Activated effector memory CD4-positive, alpha-beta T cell treated with Interleukin-2 at 50 U/mL for 16 hours (primary cell): Measurements from ENCODE around the gene SYNM.
"Not testable (repeated sequence)": the region's sequence is repeated elsewhere in the genome, so short reads cannot be mapped to it uniquely, and the experiment has no call there.

Experiments
- DNase-seq: peaks from one replicate; pipeline ENCODE4 v3.0.0-alpha.2; 2020

The SYNM gene

DNA sequence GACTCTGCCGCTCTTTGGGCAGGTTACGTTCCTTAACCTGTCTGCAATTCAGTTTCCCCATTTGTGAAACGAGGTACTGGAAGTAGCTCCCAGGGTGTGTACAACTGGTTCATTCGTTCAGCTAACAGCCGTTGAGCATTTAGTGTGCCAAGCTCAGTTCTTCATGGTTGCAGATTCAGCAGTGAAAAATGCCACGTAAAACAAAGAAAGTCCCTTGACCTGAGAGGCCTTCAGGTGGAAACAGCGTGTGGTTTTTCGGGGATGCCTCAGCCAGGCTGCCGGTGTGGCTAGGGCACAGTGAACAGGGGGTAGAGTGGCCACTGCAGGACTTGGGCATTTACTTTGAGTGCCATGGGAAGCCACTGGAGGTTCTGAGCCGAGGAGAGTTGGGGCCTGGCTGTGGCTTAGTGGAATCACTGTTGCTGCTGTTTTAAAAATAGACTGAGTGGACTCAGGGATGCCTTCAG, 4.7 kb downstream of the SYNM start:
- DNase-seq, result no peak

DNA sequence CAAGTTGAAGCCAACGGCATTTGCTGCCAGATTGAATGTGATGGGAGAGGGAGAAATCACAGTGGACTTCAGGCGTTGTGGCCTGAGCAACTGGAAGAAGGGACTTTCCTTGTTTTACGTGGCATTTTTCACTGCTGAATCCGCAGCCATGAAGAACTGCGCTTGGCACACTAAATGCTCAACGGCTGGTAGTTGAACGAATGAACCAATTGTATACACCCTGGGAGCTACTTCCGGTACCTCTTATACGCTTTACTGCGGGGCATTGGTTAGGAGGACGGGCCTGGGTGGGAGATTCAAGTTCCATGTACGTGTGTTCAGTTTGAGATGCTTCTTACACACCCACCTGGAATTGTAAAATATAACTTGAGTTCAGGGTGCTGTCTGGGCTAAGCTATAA, 5.2 kb downstream of the SYNM start:
- DNase-seq, result no peak

DNA sequence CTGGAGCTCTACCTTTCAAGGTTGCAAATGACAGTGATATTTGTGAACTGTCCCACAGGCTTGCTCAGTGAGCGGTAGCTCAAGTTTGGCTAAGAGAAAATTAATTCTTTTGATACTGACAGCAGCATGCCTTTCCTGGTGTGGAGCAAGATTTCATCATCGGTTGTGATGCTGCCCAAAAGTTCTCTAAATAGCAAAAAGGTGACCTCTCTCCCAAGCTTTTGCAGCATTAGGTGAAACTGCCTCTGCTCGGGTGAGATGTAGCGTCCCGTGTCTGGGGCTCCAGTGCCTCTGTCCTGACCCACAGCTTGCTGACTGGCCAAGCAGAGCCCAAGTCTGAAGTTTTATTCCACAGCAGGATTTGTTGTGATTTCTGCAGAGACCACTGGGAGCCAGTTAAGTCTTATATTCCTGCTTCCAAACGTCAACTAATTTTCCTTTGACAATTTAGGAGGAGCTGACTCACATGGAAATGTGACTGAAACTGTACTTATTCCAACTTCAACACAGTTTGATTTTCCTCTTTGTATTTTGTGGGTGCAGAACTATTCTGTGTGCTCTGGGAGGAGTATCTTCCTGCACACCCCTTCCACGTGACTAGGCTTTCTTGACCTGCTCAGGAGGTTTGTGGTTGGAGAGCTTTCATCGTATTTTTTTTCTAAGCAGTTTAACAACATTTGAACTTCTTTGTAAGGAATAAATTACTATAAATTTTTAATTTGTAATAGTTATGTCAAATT, 5.9 kb downstream of the SYNM start:
- DNase-seq, result no peak

DNA sequence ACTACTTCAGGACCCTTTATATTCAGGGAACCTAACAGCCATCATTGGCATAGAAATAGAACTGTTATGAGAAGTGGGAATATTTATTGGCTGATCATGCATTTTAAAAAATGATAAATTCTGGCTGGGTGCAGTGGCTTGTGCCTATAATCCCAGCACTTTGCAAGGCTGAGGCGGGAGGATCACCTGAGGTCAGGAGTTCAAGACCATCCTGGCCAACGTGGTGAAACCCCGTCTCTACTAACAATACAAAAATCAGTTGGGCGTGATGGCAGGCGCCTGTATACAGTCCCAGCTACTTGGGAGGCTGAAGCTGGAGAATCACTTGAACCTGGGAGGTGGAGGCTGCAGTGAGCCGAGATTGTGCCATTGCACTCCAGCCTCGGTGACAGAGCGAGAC, 6.8 kb downstream of the SYNM start:
- DNase-seq, result not testable (repeated sequence)

DNA sequence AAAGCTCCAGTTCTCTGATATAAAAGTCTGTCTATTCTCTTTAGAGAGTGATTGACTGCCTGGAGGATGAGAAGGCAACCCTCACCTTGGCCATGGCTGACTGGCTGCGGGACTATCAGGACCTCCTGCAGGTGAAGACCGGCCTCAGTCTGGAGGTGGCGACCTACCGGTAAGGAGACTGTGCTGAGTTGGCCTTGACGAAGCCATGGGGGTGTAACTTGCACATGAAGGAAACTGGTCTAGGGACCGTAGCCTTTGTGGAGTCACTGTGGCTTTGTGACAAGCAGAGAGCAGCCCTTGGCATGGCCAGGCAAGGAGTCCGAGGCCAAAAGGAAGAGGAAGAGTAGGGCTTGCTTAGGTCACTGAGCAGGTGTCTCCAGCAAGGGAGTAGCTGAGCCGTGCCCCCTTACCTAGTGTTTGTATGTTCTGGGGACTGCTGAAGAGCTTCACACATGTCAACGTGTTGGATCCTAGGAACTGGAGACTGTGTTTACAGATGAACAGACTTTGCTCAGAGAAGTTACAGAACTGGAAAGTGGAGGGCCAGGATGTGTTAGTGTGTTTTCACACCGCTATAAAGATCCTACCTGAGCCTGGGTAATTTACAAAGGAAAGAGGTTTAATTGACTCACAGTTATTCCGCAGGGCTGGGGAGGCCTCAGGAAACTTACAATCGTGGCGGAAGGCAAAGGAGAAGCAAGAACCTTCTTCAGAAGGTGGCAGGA, 8.8 kb downstream of the SYNM start:
- no peak for DNase-seq

DNA sequence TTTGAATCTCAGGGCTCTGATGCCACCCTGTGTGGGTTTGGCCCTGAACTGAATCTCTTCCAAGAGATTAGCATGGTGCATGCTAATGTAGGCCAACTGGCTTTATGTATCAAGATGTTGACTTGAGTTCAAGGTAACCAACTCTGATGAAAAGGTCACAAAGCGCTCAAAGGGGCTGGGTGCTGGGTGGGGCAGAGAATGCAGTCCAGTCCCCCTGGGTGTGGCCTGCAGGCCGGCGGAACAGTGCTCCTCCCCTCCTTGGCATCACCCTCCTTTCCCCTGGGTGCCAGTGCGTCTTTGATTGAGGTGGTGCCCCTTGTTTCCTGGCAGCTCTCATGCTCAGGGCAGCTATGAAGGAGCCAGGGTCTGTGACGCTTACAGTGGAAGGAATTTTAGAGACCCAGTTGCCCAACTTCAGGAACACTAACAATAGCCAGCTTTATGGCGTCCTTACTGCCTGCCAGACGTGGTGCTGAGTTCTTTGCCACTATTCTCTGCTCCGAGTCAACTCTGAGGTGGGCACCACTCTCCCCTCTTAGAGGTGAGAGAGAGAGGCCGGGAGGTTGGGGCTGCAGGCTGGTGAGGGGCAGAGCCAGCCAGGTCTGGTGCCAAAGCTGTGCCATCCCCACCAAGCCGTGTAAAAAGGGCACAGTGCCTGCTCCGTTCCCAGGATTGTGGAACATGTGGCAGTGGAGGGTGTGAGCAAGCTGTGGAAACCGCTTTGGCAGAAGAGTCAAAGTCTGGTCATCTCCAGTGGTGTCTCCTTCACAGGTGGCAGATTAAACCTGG, 9.8 kb downstream of the SYNM start:
- DNase-seq, result no peak

DNA sequence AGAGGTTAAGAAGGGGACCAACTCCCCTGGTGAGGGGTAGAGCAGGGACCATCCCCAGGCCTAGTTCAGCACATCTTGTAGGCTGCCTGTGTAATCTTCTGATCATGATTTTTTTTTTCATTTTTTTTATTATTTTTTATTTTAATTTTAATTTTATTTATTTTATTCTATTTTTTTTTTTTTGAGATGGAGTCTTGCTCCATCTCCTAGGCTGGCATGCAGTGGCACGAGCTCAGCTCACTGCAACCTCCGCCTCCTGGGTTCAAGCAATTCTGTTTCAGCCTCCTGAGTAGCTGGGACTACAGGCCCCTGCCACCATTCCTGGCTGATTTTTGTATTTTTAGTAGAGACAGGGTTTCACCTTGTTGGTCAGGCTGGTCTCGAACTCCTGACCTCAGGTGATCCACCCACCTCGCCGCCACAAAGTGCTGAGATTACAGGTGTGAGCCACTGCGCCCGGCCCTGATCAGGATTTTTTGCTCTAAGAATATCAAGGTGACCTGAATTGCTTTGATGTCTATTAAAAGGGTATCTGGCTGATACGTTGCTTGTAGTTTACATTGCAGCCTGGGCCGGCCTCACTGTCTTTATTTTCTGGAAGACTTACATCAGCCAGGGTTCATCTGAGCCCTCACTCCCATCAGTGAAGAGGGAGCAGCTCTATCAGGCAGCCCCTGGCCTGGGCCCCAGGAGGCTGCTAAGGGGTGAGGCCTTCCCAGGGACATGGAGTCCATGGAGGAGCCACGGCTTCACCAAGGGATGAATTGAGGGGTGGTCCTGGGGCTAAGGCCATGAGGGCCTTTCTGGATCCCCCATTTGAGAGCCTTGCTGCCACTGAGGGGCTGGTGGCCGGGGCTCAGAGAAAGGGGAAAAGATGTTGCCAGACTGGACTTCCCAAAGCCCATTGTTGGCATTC, 10.7 kb downstream of the SYNM start:
- no peak for DNase-seq

DNA sequence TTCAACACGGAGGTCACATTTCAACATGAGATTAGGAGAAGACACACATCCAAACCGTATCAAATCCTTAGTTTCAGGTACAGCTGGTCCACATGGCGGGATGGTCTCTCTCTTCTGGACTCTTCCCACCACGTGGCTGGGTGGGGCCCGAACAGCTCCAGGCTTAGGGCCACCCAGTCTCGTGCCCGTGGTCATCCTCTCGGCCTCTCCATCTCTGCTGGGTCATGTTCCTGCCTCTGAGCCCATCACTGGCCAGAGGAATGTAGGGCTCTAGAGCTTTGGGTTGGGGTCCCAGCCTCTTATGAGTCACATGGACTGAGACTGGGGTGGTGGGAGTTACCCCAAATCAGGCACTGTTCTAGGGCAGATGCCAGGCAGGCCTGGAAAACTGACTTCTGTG, 12.2 kb downstream of the SYNM start:
- no peak for DNase-seq

DNA sequence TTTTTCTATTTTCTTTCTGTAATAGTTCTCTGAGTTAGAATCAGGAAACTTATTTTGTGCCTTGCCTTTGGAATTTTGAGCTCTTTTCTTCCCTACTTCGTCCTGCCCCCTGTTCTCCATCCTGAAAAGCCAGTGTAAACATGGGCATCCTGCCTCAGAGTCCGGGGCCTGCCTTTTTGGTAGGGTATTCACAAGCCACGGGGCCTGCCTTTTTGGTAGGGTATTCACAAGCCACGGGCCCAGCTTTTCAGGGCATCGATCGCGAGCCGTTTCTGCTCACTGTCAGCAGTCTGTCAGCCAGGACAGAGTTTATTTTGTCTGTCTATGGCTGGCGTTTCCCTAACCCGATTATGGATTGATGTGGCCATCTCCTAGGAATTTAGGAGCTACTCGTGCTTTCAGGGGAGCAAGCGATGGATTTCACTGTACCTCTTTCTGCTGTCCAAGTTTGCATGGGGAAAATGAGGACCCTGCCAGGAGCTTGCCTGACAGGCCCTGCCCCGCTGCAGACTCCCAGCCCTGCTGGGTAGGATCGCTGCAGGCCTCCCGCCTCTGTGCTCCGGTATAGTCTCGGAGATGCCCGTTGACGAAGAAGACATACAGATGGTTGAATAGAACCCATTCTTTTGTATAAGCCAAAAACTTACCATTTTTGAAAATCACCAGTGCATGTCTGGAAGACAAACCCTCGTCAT, 12.8 kb downstream of the SYNM start:
- no peak for DNase-seq

DNA sequence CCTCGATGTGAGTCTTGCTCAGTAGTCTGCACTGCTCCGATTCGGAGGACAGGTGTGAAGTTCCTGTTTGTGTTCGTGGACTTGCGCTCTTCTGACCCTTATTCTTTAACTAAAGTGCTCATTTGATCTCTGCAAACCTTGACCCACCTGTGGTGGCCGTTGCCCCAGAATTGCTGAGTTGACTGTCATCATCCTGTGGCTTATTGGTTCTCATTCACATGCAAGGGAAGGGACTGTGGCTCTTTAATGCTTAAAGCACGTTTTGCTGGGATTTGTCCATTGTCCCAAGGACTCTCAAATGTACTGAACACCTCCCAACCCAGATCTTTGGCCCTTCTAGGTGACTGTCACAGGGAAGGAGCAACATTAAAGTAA, 13.4 kb downstream of the SYNM start:
- no peak for DNase-seq

DNA sequence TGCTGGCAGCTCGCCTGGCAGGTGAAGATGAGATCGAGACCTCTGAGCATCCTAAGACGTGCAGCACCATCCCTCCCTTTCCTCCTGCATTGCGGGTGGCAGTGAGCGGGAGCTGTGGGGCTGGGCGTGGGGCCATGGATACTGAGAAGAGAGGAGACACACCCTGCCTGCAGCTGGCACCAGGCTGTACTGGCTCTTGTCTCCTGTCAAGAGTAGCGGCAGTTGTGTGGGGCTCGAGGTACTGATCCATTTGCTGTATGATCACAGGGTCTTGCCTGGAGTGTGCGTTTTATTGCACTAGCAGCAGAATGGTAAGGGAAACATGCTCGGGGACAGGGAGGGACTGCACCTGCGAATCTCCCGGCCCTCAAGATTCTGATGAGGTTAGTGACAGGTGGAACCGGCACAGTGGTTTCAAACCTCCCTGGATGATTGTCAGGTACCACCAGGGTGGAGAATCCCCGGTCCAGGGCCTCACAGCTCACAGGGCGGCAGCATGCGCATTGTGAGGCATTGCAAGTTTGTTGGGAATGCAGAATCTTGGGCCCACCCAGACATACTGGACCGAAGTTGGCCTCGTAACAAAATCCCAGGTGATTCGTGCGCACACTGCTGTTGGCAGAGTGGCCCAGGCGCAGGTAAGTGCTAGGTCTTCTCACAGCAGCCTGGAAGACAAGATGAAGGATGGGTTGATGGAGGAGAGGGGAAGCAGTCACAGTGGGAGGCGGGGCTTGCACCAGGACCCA, 14.1 kb downstream of the SYNM start:
- DNase-seq, result no peak

DNA sequence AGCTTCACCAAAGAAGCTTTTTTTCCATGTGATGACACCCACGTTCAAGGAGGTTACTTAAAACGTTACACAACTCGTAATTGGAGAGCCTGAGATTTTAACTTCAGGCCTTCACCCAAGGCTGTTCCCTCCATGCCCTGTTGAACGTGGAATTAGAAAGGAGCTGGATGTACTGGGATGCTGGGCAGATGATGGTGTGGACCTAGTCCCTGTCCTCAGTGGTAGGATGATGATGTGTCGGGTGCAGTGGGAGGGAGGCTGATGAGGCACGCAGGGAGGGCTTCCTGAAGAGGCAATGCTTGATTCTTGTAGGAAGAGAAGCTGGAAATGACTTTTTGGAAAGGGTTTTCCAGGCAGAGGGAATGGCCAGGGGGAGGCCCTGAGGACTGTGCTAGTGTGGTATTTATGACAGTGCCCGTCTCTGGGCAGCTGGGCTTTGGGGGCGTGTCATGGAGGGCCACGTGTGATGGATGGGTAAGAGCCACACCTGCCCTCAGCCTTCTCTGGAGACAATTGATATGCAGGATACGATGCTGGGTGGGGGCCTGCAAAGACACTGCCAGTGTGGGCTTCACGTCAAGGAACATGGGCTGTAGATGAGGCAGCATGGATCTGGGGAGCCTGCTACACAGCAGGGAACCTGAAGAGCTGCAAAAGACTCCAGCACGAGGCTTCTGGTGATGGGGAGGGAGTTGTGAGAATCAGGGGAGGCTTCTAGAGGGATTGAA, 15.3 kb downstream of the SYNM start:
- DNase-seq, result no peak

DNA sequence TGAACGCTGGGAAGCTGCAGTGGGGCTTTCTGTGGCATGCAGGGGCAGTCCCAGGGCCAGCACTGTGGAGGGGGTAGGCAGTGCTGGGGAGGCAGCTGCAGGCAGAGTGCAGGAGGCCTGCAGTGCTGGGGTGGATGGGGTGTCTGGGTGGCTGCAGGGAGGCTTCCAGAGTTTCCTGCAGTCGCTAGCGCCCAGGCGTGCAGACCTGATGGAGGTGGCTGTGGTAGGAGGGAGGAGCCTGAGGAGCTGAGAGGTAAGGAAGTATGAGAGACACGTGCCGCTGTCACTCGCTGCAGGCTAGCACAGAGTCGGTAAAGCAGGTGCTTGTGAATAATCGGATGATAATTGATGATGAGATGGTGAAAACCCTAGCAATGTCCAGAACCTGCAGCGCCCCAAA, 16.3 kb downstream of the SYNM start:
- DNase-seq, result no peak

DNA sequence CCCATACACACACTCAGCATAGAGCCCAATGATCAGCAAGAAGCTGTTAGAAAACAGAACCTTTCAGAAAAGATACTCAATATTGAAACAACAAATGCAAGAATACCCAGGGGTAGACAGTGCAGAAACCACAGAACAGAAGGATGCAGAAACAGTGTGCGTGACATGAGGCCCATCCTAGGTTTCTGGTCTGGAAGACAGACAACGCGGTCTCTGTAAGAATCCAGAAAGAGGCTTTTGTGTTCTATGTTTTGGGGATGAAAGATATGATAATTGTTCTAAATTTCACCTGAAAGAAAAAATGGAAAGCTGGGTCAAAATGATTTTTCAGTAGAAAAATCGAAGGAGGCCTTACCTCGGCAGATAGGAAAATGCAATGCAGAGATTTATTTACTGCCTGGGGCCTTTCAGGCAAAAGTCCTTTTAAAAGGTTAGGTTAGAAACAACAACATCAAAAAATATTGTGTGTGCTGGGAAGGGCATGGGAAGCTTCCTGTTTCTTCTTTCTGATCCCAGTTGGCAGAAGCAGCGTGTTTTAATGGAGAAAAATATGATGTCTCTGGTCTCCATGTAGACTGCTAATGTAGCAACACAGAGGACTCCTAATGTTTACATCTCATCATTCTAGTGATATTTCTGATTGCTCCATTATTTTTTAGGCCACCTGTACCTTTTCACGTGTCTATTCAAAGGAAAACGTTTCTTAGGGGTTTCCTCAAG, 17.0 kb downstream of the SYNM start:
- no peak for DNase-seq

DNA sequence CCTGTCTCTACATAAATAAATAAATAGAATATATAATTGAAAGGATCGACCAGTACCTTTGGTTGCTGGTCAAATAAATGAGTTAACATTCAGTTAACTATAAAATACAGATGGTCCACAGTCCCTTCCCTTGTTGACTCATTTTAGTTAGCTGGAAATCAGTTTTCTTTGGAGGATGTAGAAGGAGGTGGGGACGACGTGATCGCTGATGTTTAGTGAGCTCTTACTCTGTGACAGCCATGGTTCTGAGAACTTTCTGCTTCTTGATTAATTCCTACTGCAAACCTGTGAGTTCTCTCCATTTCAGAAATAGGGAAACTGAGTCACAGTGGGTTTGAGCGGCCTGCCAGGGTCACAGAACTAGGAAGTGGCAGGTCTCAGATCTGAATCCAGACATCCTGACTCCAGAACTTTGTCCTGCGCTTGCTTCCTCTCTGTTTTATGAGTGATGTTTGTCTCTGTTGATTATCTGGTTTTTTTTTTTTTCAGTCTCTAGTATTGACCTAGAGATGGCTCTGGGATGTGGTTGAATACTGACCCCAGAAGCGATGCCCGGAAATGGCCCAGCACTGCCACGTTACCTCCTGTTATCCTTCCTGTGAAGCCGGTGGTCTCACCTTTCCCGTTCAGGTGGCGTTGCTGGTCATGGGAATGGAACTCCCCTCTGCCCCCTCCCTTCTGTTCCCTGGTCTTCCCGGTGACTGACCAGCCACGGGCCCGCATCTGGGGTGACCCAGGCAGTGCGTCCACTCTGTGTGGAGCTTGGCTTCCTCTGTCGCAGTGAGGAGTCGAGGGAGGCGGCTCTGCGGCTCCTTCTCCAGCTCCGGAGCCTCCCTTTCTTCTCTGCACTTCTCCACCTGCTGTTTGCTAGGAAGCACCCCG, 18.2 kb downstream of the SYNM start:
- DNase-seq, result no peak

DNA sequence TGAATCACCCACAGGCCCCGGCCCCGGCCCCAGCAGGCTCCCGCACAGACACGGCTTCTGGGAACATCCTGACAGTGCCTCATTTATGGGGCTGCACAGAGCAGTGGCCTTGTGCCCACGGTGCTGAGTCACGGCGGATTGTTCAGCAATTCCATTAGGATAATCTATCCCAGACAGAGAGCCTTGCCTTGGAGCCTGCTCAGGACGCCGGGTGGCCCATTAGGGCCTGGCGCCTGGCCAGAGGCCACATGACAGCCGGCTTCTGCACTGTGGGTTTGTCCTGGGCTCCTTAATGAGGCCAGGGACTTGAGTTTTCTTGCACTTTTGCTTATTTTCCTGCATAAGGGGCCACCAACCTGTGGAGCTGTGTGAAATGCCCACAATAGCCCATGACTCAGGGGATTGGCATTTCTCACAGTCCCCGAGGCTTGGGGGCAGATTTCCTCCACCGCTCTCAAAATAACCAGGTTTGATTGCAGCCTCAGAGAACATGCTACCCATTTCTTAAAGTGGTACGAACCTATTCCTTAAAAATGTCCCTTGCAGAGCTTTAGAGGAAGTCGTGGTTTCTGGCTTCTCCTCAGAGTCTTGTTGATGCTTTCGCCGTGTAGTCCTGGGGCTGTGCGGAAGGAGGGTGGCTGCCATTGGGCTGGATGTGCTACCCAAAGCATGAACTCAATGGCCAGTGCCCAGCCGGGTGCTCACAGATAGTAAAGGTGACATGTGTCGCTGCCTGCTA, 19.0 kb downstream of the SYNM start:
- DNase-seq, result no peak

DNA sequence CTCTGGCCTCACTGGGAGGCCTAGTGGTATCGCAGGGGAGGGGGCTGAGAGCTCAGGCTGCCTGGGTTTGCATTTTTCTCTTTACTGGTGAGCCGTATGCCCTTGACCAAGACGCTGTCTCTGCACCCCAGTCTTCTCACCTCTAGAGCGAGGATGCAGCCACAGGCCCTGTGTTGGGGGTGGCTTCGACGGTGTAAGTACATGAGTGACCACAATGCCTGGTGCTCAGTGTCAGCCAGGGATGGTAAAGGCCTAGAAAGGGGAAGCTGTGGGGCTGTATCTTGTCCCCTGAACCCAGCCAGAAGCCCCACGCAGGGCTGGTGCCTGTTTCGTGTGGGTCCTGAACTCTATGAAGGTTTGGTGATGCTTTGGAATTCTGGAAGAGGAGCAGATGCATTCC, 19.8 kb downstream of the SYNM start:
- no peak for DNase-seq
